ENCODE data around the gene LBX2. TPM values are rescaled to one million over a fixed set of nuclear protein-coding genes. Genes with fewer than 3 reads are reported as not detected.
A peak's percentile ranks its signal among the peaks of the same experiment; 100 is the strongest.

The LBX2 gene
- total and polyA plus RNA-seq, 9 of the 15 experiments (the other 6 are each of a cell fraction or from before 2014, with no cell fraction given) = 0.39 to 6.2 (median 1.8) TPM; not detected in 1

DNA sequence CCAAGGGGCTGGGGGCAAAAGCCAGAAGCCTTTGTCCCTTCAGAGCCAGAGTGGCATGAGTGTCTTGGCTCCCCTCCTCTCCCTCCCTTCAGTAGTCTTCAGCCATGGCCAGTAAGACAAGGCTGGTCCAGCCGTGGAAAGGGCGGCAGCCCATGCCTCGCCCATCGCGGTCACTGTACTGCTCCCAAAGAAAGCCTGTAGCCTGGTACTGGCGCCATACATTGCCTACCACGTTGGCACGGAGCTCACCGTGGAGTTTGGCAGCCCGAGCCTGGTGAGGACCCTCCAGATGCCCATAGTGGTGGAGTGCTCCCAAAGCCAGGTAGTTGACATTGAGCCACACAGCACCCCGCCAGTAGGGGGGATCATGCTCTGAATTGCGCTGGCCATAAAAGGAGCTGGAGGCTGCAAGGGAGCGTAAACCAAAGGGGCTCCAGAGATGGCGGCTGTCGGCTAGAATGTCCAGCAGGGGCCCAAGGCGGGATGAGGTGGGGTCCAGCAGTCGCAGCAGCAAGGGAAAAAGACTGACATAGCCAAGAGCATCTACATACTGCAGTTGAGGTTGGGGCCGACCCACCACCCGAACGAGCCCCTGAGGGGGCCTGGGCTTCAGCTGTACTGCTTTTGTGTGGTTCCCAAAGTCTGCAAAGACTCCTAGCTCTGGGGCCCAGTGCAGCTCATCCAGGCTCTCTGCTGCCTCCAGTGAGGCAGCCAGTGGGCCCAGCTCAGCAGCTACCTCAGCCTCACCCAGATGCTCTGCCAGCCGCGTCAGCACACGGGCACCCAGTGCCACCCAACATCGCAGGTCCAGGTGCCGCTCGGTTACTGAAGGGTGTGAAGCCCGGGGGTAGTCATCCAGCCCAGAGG lies 38.0 kb downstream of the LBX2 start:
- ChIA-PET CTCF (ENCODE audit: low intra/inter-chr PET ratio) (no interaction called here), POLR2A (interaction anchor here (0.6 to 1.0 kb wide), 4 partner anchors 10 to 341 kb away, joined by 3 to 6 read pairs (median 3); no protein-coding TSS in a partner anchor)
- no peak for FAIRE-seq
- H3K27me3 ChIP-seq (ENCODE audit: control insufficient read depth in 2 of 2, insufficient read depth in 2 of 2, low read length in 2 of 2) = no peaks in the 10 kb centered on the region
- no peak for ATAC-seq
- in situ Hi-C loops (cut with MboI) (no loop called here), intact Hi-C loops (cut with micrococcal nuclease) (no loop called here)
- no peak overlapping the region for H3K4me3 ChIP-seq
- no peaks in the 10 kb centered on the region; the same call in 1 of the 2 replicates for H4K20me1 ChIP-seq (replicated peaks; ENCODE audit: control insufficient read depth, insufficient read depth, low read length)
- peak in 1 of 4 experiments; percentile 47 for DNase-seq (ENCODE audit: extremely low read depth in 1 of 4, low spot score in 3 of 4)
- H3K79me2 ChIP-seq (ENCODE audit: control insufficient read depth, insufficient read depth, low read length) = peaks cover 21% of the 10 kb centered on the region
- no peak overlapping the region for H2AFZ ChIP-seq (ENCODE audit: low read depth, low read length)
- H3K36me3 ChIP-seq (ENCODE audit: control insufficient read depth, insufficient read depth, low read length) = peaks cover 32% of the 10 kb centered on the region
- BruUV-seq (replicated peaks) = no TSS peak
- peaks cover 4 to 48% of the 10 kb centered on the region in 2 experiments; a peak in 4 of 5 replicates for H3K4me1 ChIP-seq (replicated peaks in 1 of 2; ENCODE audit: control insufficient read depth in 2 of 2, insufficient read depth in 2 of 2, low read length in 2 of 2)
- no peak overlapping the region for H3K9ac ChIP-seq (ENCODE audit: insufficient read depth in 1 of 2, low read depth in 2 of 2, low read length in 2 of 2)
- no peak overlapping the region for H3K4me2 ChIP-seq (ENCODE audit: insufficient read depth, low read length)
- no peaks in the 10 kb centered on the region for H3K9me3 ChIP-seq (replicated peaks; ENCODE audit: control insufficient read depth, insufficient read depth, low read depth, low read length)
- H3K9me1 ChIP-seq (ENCODE audit: control insufficient read depth, insufficient read depth, low read length) = no peaks in the 10 kb centered on the region
- 92% methylated on average over 18 of the region's 27 CpGs for WGBS (ENCODE audit: insufficient coverage, low coverage, missing lambda C conversion rate)
- no peak overlapping the region; the same call in 2 of the 3 replicates for H3K27ac ChIP-seq (ENCODE audit: extremely low read depth, low read depth, low read length)
- no peak for TF ChIP-seq ZNF79 (CRISPR knock-in tag; IDR thresholded peaks at IDR 0.05; ENCODE audit: low read depth)
- peak in 1 of 2 experiments; percentile 18; a peak in 1 of 4 replicates for TF ChIP-seq RAD21 (CRISPR knock-in tag; conservative IDR thresholded peaks at IDR 0.05 in 1 of 2, IDR thresholded peaks at IDR 0.05 in 1 of 2)
- TF ChIP-seq, protein P1, sequence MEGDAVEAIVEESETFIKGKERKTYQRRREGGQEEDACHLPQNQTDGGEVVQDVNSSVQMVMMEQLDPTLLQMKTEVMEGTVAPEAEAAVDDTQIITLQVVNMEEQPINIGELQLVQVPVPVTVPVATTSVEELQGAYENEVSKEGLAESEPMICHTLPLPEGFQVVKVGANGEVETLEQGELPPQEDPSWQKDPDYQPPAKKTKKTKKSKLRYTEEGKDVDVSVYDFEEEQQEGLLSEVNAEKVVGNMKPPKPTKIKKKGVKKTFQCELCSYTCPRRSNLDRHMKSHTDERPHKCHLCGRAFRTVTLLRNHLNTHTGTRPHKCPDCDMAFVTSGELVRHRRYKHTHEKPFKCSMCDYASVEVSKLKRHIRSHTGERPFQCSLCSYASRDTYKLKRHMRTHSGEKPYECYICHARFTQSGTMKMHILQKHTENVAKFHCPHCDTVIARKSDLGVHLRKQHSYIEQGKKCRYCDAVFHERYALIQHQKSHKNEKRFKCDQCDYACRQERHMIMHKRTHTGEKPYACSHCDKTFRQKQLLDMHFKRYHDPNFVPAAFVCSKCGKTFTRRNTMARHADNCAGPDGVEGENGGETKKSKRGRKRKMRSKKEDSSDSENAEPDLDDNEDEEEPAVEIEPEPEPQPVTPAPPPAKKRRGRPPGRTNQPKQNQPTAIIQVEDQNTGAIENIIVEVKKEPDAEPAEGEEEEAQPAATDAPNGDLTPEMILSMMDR (IDR thresholded peaks at IDR 0.05 in 2 of 3, conservative IDR thresholded peaks at IDR 0.05 in 1 of 3; ENCODE audit: insufficient read depth in 2 of 3, low read depth in 1 of 3, low read length in 3 of 3) = peak; percentile 53 to 66 (median 53)
- no peak for TF ChIP-seq NR2C2 (CRISPR knock-in tag; IDR thresholded peaks at IDR 0.05)
- TF ChIP-seq NR2C2 (tag; IDR thresholded peaks at IDR 0.05) = no peak
- TF ChIP-seq POLR2AphosphoS5 (IDR thresholded peaks at IDR 0.05; ENCODE audit: control insufficient read depth, insufficient read depth, low read depth, low read length) = 0 out of 2 replicates have a peak, but pooled peaks have one; percentile 3
- no peak for TF ChIP-seq CBX1 (IDR thresholded peaks at IDR 0.05; ENCODE audit: low read depth)
- TF ChIP-seq, protein P2, sequence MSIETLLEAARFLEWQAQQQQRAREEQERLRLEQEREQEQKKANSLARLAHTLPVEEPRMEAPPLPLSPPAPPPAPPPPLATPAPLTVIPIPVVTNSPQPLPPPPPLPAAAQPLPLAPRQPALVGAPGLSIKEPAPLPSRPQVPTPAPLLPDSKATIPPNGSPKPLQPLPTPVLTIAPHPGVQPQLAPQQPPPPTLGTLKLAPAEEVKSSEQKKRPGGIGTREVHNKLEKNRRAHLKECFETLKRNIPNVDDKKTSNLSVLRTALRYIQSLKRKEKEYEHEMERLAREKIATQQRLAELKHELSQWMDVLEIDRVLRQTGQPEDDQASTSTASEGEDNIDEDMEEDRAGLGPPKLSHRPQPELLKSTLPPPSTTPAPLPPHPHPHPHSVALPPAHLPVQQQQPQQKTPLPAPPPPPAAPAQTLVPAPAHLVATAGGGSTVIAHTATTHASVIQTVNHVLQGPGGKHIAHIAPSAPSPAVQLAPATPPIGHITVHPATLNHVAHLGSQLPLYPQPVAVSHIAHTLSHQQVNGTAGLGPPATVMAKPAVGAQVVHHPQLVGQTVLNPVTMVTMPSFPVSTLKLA (conservative IDR thresholded peaks at IDR 0.05) = no peak
- no peak for TF ChIP-seq RAD51 (IDR thresholded peaks at IDR 0.05; ENCODE audit: borderline replicate concordance, low read depth)
- no peak for TF ChIP-seq CEBPG (CRISPR knock-in tag; IDR thresholded peaks at IDR 0.05)
- TF ChIP-seq CEBPG (tag; conservative IDR thresholded peaks at IDR 0.05 in 1 of 2, IDR thresholded peaks at IDR 0.05 in 1 of 2) = no peak
- no peak for TF ChIP-seq E2F3 (CRISPR knock-in tag; IDR thresholded peaks at IDR 0.05)
- no peak for TF ChIP-seq ETV5 (CRISPR knock-in tag; IDR thresholded peaks at IDR 0.05; ENCODE audit: low read depth)
- peak; percentile 99 for TF ChIP-seq ZBTB33 (CRISPR knock-in tag; IDR thresholded peaks at IDR 0.05)
- no peak for TF ChIP-seq ZNF583 (CRISPR knock-in tag; IDR thresholded peaks at IDR 0.05)

Data from K562 (cell line).